D721Med (cell line): ENCODE measurements around the gene KCTD13.
A peak's percentile ranks its signal among the peaks of the same experiment; 100 is the strongest.

Experiments
- DNase-seq: peaks from one replicate; pipeline ENCODE4 v3.0.0; 2011; ENCODE audit warnings: low spot score; ENCODE audit not compliant: insufficient read length
- FAIRE-seq: peaks from 2 replicates; lab custom pipeline; 2011; peaks lifted over from hg19 to GRCh38; lab: Jason Lieb, UNC
- TF ChIP-seq, protein P1 (sequence below): IDR thresholded peaks from 2 replicates; pipeline ENCODE4 v1.5.1; 2012; ENCODE audit warnings: mild to moderate bottlenecking, control low read depth; ENCODE audit not compliant: insufficient read depth; ENCODE audit errors: missing control alignments

KCTD13 gene, protein sequence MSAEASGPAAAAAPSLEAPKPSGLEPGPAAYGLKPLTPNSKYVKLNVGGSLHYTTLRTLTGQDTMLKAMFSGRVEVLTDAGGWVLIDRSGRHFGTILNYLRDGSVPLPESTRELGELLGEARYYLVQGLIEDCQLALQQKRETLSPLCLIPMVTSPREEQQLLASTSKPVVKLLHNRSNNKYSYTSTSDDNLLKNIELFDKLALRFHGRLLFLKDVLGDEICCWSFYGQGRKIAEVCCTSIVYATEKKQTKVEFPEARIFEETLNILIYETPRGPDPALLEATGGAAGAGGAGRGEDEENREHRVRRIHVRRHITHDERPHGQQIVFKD

DNA sequence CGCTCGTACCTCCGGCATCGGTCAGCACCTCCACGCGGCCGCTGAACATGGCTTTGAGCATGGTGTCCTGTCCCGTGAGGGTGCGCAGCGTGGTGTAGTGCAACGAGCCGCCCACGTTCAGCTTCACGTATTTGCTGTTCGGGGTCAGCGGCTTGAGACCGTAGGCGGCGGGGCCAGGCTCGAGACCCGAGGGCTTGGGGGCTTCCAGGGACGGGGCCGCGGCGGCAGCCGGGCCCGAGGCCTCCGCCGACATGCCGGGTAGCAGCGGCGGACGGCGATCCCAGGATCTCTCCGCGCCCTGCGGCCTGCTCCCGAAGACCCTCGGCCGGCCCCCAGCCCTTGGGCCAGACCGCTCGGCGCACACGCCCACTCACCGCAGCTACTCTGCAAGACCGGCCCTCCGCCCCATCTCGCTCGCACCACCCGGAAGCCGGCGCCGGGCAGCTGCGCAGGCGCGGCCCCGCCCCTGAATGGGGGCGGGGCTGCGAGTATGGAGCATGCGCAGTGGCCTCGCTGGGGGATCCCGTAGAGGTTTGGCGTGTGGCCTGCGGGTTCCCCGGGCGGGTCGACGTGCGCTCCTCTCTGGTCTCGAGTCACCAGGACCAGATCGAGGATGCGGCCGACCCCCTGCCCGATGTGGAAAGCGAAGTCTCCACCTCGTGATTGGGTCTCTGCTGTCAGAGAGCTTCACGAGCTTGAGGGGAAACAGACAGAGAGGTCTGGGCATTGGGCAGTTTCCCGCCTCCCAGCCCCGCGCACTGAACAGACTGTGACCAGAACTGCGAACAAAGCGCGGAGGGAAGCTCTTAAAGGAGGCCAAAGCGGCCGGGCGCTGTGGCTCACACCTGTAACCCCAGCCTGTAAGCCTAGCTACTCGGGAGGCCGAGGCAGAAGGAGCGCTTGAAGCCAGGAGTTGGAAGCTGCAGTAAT is at the start of gene KCTD13:
Gene KCTD13, minus strand, starts transcription at position 446 of the 930 bp plus-strand sequence. Its CDS starts 193 bp downstream, at position 253.
- TF ChIP-seq, protein P1, sequence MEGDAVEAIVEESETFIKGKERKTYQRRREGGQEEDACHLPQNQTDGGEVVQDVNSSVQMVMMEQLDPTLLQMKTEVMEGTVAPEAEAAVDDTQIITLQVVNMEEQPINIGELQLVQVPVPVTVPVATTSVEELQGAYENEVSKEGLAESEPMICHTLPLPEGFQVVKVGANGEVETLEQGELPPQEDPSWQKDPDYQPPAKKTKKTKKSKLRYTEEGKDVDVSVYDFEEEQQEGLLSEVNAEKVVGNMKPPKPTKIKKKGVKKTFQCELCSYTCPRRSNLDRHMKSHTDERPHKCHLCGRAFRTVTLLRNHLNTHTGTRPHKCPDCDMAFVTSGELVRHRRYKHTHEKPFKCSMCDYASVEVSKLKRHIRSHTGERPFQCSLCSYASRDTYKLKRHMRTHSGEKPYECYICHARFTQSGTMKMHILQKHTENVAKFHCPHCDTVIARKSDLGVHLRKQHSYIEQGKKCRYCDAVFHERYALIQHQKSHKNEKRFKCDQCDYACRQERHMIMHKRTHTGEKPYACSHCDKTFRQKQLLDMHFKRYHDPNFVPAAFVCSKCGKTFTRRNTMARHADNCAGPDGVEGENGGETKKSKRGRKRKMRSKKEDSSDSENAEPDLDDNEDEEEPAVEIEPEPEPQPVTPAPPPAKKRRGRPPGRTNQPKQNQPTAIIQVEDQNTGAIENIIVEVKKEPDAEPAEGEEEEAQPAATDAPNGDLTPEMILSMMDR = no peak
- FAIRE-seq (no peak), DNase-seq (peak; percentile 95)

DNA sequence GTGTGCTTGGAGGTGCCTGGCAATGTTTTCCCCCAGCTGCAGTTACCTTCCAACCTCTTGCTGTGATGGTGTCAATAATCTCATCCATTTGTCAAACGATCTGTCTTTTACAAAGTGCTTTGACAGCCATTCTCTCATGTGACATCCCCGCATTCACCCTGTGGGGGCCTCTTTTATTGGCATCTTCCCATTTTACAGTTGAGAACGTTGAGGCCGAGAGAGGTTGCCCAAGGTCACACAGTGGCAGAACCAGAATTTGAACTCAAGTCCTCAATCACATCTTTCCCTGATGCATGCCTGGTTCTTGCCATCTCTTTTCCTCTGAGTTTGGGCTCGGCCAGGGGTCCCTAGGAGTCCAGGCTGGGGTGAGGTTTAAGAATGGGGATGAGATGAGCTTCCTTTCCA is 49.1 kb upstream of the KCTD13 start:
- TF ChIP-seq, protein P1 = no peak
- FAIRE-seq (no peak), DNase-seq (no peak)

DNA sequence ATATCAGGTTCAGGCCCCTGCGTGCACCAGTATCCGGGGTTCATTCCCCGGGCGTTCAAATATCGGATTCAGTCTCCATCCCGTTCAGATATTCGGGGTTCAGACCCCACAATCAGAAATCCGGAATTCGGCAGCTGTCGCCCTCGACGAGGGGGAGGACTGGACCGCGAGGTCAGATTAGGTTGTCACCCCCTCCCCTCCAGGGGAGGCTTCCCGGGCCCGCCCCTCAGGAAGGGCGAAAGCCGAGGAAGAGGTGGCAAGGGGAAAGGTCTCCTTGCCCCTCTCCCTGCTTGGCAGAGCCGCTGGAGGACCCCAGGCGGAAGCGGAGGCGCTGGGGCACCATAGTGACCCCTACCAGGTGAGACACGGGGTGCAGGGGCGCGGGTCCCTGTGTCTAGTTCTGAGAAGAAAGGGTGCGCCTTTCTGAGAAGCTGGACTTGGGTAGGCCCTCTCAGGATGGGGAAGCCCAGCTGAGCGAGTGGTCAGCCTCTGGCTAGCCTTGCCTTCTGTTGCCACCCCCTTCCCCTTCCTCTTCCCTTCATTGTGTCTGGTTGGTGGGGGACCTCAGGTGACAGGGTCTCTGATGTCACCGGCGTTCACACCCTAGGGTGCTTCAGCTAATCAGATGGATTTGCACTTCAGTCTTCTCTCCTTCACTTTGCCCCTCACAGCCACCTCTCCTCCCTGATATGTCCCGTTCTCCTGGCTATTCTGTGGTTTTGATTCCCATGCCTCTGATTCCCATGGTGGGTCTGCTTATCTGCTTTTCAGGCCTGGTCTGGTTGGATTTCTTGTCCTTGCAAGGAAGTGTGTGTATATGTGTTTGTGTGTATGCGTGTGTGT is 48.5 kb upstream of the KCTD13 start:
- TF ChIP-seq, protein P1 = no peak
- DNase-seq = peak; percentile 24
- FAIRE-seq = no peak

DNA sequence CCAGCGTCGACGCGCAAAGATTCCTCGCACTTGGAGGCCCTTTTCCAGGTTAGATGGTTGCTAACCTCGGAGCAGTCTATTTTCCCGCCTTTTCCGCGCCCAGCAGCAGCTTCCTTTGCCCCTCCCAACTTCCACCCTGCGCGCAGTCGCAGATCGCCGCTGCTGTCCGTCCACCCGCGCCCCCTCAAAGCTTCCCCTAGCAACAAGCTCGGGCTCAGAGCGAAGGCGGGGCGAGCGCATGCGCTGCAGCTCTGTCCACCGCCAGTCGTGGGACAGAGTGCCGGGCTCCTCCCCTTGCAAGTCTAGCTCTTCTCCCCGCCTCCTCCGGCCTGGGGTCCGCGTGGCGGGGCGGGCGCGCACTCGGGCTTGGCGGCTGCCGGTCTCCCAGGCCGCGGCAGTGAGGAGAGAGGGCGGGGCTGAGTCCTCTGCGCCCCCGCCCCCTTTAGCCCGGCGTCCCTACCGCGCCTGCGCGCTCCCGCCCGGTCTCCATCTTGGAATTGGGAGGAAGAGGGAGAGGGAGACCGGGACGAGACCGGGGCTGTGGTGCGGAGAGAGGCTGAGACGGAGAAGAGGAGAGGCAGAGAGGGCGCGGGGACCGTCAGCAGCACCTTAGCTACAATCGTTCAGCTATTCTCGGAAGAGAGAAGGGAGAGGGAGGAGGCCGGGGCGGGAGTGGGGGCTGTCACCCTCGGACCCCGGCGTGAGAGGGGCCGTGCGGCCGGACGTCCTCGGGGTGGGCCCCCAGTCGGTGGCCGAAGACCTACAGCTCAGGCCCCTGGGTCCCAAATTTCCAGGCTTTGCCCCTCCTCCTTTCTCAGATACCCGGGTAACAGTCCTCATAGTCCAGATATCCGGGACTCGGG is 47.6 kb upstream of the KCTD13 start, which contains the start of gene TAOK2:
Gene TAOK2, plus strand, starts transcription at position 485 of the 863 bp plus-strand sequence. CDS start 3,905 bp downstream, outside the sequence.
- TF ChIP-seq, protein P1 = no peak
- FAIRE-seq (no peak), DNase-seq (peak; percentile 98)

DNA sequence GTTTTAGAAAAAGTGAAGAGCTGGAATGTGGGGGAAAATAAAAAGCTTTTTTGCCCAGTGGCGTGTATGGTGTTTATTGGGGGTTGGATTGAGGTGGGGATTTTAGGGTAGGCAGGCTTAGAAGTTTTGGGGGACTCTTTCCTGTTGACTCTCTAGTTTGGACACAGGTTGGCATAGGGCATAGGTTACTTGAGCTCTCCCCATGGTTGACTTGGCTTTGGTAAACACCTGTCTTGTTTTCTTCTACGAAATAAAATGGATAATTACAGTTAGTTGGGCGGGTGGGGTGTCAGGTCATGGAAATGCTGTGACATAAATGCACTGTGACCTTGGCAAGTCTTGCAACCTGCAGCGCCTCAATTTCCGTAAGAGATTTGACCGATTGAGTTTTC is 47.0 kb upstream of the KCTD13 start:
- FAIRE-seq = no peak
- TF ChIP-seq, protein P1 = no peak

DNA sequence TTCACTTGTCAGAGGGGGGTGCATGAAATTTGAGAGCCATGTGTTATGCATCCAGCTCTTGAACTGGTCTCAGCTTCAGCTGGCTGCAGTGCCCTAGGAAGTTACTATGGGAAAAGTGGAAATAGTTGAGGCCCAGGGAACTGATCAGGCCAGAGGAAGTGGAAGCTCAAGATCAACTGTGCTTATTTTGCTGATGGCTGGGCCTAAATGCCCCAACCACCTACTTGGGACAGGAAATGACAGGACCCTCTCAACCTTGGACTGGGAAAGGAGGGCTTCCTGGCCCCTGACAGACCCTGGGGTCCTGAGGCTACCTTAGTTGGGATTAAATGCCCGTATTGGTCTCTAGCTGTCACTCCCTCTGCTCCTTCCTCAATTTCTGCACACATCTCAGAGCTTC is 46.5 kb upstream of the KCTD13 start:
- DNase-seq = no peak
- TF ChIP-seq, protein P1 = no peak
- FAIRE-seq = no peak

More for the DNA sequence above, 47.0 kb upstream of the KCTD13 start:
- DNase-seq = no peak
